Measurements from ENCODE around the gene NUP214.
"Not testable (repeated sequence)": the region's sequence is repeated elsewhere in the genome, so short reads cannot be mapped to it uniquely, and the experiment has no call there.

The NUP214 gene

DNA sequence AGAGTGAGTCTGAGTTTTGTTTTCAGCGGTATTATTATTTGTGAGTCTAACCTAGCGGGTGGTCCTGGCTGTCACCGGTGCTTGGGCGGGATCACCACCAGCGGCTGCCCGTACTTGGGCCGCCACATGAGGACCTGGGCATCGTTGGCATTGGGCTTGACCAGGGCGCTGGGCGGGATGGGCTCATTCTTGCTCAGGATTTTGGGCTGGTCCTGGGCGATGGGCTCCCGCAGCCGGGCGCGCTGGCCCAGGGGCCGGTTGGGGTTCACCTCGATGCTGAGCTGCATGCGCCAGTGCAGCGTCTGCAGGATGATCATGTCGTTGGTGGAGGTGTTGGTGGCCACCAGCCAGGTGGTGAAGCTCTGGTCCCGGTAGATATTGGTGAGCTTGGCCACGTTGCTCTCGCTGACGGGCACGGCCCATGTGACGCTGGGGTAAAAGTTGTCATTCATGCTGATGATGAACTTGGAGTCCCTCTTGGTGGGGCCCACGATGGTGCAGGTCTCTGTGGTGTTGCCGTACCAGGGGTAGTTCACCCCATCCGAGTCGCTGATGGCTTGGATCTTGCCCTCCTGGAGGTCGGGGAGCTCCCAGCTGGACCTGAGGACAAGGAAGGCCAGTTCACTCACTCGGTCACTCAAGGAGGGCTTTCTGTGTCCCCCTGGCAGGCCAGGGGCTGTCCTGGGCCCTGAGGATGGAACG lies 135.5 kb downstream of the NUP214 start:
- H2BK120ac ChIP-seq (ENCODE audit: low read depth, low read length) = no peak overlapping the region
- no peak overlapping the region for H3K9ac ChIP-seq (ENCODE audit: low read length)
- H3K56ac ChIP-seq (ENCODE audit: low read length) = no peak overlapping the region
- no peak overlapping the region for H3K27ac ChIP-seq (ENCODE audit: low read depth, low read length)
- no peak for DNase-seq
- no peaks in the 10 kb centered on the region for H3K36me3 ChIP-seq (ENCODE audit: control insufficient read depth, insufficient read depth, low read length)
- H3K4me1 ChIP-seq (ENCODE audit: control insufficient read depth, low read depth, low read length) = no peaks in the 10 kb centered on the region
- H3K23ac ChIP-seq (ENCODE audit: low read length) = no peak overlapping the region
- WGBS (ENCODE audit: extremely low coverage, insufficient coverage, low lambda C conversion rate) = no CpG with 5 or more reads among the region's 33 CpGs
- H2AK5ac ChIP-seq (ENCODE audit: low read length) = no peak overlapping the region
- H3K79me1 ChIP-seq (ENCODE audit: low read length) = no peaks in the 10 kb centered on the region
- H3K18ac ChIP-seq (ENCODE audit: low read length) = no peak overlapping the region
- H4K8ac ChIP-seq (ENCODE audit: low read depth, low read length) = no peak overlapping the region
- no peak overlapping the region for H2BK5ac ChIP-seq (ENCODE audit: low read length)
- no peak overlapping the region for H3K4me2 ChIP-seq (ENCODE audit: low read length)
- no peak overlapping the region for H3K4me3 ChIP-seq (ENCODE audit: low read length)
- H3K4ac ChIP-seq (ENCODE audit: low read depth, low read length) = no peak overlapping the region
- no peak overlapping the region for H2BK15ac ChIP-seq (replicated peaks; ENCODE audit: low read depth)
- H3K79me2 ChIP-seq (ENCODE audit: control insufficient read depth, insufficient read depth, low read length) = no peaks in the 10 kb centered on the region
- no peaks in the 10 kb centered on the region for H3K27me3 ChIP-seq (ENCODE audit: insufficient read depth, low read length, poor library complexity)
- no peak overlapping the region for H4K5ac ChIP-seq (ENCODE audit: low read length)

GRCh38 chr9:131262327-131263032 lies 137.1 kb downstream of the NUP214 start:
- Histone ChIP-seq H3K23ac (ENCODE audit: low read length) (no peak overlapping the region), H4K8ac (ENCODE audit: low read depth, low read length) (no peak overlapping the region), H3K4ac (ENCODE audit: low read depth, low read length) (no peak overlapping the region), H3K27ac (ENCODE audit: low read depth, low read length) (no peak overlapping the region), H3K4me3 (ENCODE audit: low read length) (no peak overlapping the region), H2BK15ac (replicated peaks; ENCODE audit: low read depth) (no peak overlapping the region), H2BK5ac (ENCODE audit: low read length) (no peak overlapping the region), H3K18ac (ENCODE audit: low read length) (no peak overlapping the region), H4K5ac (ENCODE audit: low read length) (no peak overlapping the region), H3K4me1 (ENCODE audit: control insufficient read depth, low read depth, low read length) (no peaks in the 10 kb centered on the region), H2BK120ac (ENCODE audit: low read depth, low read length) (no peak overlapping the region), H3K79me1 (ENCODE audit: low read length) (no peaks in the 10 kb centered on the region), H2AK5ac (ENCODE audit: low read length) (no peak overlapping the region), H3K9ac (ENCODE audit: low read length) (no peak overlapping the region), H3K27me3 (ENCODE audit: insufficient read depth, low read length, poor library complexity) (no peaks in the 10 kb centered on the region), H3K79me2 (ENCODE audit: control insufficient read depth, insufficient read depth, low read length) (no peaks in the 10 kb centered on the region), H3K36me3 (ENCODE audit: control insufficient read depth, insufficient read depth, low read length) (no peaks in the 10 kb centered on the region), H3K4me2 (ENCODE audit: low read length) (no peak overlapping the region), H3K56ac (ENCODE audit: low read length) (no peak overlapping the region)
- no CpG with 5 or more reads among the region's 13 CpGs for WGBS (ENCODE audit: extremely low coverage, insufficient coverage, low lambda C conversion rate)
- DNase-seq = no peak

- not testable (repeated sequence) for H3K79me1 ChIP-seq (ENCODE audit: low read length); H4K8ac ChIP-seq (ENCODE audit: low read depth, low read length); H2BK120ac ChIP-seq (ENCODE audit: low read depth, low read length); H2BK5ac ChIP-seq (ENCODE audit: low read length); H3K9ac ChIP-seq (ENCODE audit: low read length); H3K79me2 ChIP-seq (ENCODE audit: control insufficient read depth, insufficient read depth, low read length); DNase-seq; H3K4me2 ChIP-seq (ENCODE audit: low read length); H3K23ac ChIP-seq (ENCODE audit: low read length); H3K4me3 ChIP-seq (ENCODE audit: low read length); H3K56ac ChIP-seq (ENCODE audit: low read length); H3K4me1 ChIP-seq (ENCODE audit: control insufficient read depth, low read depth, low read length); H3K36me3 ChIP-seq (ENCODE audit: control insufficient read depth, insufficient read depth, low read length); H3K4ac ChIP-seq (ENCODE audit: low read depth, low read length); H3K27ac ChIP-seq (ENCODE audit: low read depth, low read length); H2BK15ac ChIP-seq (replicated peaks; ENCODE audit: low read depth); H3K18ac ChIP-seq (ENCODE audit: low read length); H3K27me3 ChIP-seq (ENCODE audit: insufficient read depth, low read length, poor library complexity); H2AK5ac ChIP-seq (ENCODE audit: low read length); H4K5ac ChIP-seq (ENCODE audit: low read length)
- WGBS (ENCODE audit: extremely low coverage, insufficient coverage, low lambda C conversion rate) = no CpG with 5 or more reads among the region's 5 CpGs
Observed at GRCh38 chr9:131263033-131263343, 137.6 kb downstream of the NUP214 start.

GRCh38 chr9:131263701-131264100 lies 138.3 kb downstream of the NUP214 start:
- Histone ChIP-seq H3K23ac (ENCODE audit: low read length) (no peak overlapping the region), H2BK5ac (ENCODE audit: low read length) (no peak overlapping the region), H3K79me2 (ENCODE audit: control insufficient read depth, insufficient read depth, low read length) (no peaks in the 10 kb centered on the region), H2AK5ac (ENCODE audit: low read length) (no peak overlapping the region), H3K9ac (ENCODE audit: low read length) (no peak overlapping the region), H3K4ac (ENCODE audit: low read depth, low read length) (no peak overlapping the region), H2BK120ac (ENCODE audit: low read depth, low read length) (no peak overlapping the region), H3K4me1 (ENCODE audit: control insufficient read depth, low read depth, low read length) (no peaks in the 10 kb centered on the region), H3K79me1 (ENCODE audit: low read length) (no peaks in the 10 kb centered on the region), H3K4me2 (ENCODE audit: low read length) (no peak overlapping the region), H3K18ac (ENCODE audit: low read length) (no peak overlapping the region), H3K27ac (ENCODE audit: low read depth, low read length) (no peak overlapping the region), H4K8ac (ENCODE audit: low read depth, low read length) (no peak overlapping the region), H3K4me3 (ENCODE audit: low read length) (no peak overlapping the region), H4K5ac (ENCODE audit: low read length) (no peak overlapping the region), H3K27me3 (ENCODE audit: insufficient read depth, low read length, poor library complexity) (no peaks in the 10 kb centered on the region), H2BK15ac (replicated peaks; ENCODE audit: low read depth) (no peak overlapping the region), H3K36me3 (ENCODE audit: control insufficient read depth, insufficient read depth, low read length) (no peaks in the 10 kb centered on the region), H3K56ac (ENCODE audit: low read length) (no peak overlapping the region)
- no CpG with 5 or more reads among the region's 6 CpGs for WGBS (ENCODE audit: extremely low coverage, insufficient coverage, low lambda C conversion rate)
- no peak for DNase-seq

- Histone ChIP-seq H2AK5ac (ENCODE audit: low read length) (no peak overlapping the region), H2BK15ac (replicated peaks; ENCODE audit: low read depth) (no peak overlapping the region), H3K36me3 (ENCODE audit: control insufficient read depth, insufficient read depth, low read length) (no peaks in the 10 kb centered on the region), H3K4ac (ENCODE audit: low read depth, low read length) (no peak overlapping the region), H3K56ac (ENCODE audit: low read length) (no peak overlapping the region), H4K8ac (ENCODE audit: low read depth, low read length) (no peak overlapping the region), H3K23ac (ENCODE audit: low read length) (no peak overlapping the region), H3K4me2 (ENCODE audit: low read length) (no peak overlapping the region), H3K4me3 (ENCODE audit: low read length) (no peak overlapping the region), H3K4me1 (ENCODE audit: control insufficient read depth, low read depth, low read length) (no peaks in the 10 kb centered on the region), H3K9ac (ENCODE audit: low read length) (no peak overlapping the region), H2BK120ac (ENCODE audit: low read depth, low read length) (no peak overlapping the region), H3K27ac (ENCODE audit: low read depth, low read length) (no peak overlapping the region), H3K79me1 (ENCODE audit: low read length) (no peaks in the 10 kb centered on the region), H3K79me2 (ENCODE audit: control insufficient read depth, insufficient read depth, low read length) (no peaks in the 10 kb centered on the region), H2BK5ac (ENCODE audit: low read length) (no peak overlapping the region), H3K27me3 (ENCODE audit: insufficient read depth, low read length, poor library complexity) (no peaks in the 10 kb centered on the region), H3K18ac (ENCODE audit: low read length) (no peak overlapping the region), H4K5ac (ENCODE audit: low read length) (no peak overlapping the region)
- WGBS (ENCODE audit: extremely low coverage, insufficient coverage, low lambda C conversion rate) = no CpG with 5 or more reads among the region's 11 CpGs
- DNase-seq = no peak
Observed at GRCh38 chr9:131264231-131264630, 138.8 kb downstream of the NUP214 start.
